Omental fat pad (tissue), 4 donors: ENCODE measurements around the gene COL21A1. TPM values are rescaled to one million over a fixed set of nuclear protein-coding genes. Genes with fewer than 3 reads are reported as not detected.

ENCODE experiments used
- ATAC-seq: fragments of 150-250 bp; one replicate; pipeline ENCODE4 v1.9.1; 2016; ENCODE audit warnings: mild to moderate bottlenecking, moderate library complexity; ENCODE audit not compliant: low FRiP score
- DNase-seq: peaks from one replicate; pipeline ENCODE4 v3.0.0-alpha.2; 2019; ENCODE audit warnings: low spot score
- CTCF ChIP-seq, 3 donors: fragments of 450-650 bp; IDR thresholded peaks; one replicate each; pipeline ENCODE4 v1.5.1; 2016 to 2017; ENCODE audit warnings: antibody characterized with exemption in 3 of 3, mild to moderate bottlenecking in 3 of 3, moderate library complexity in 2 of 3
- total RNA-seq, 4 donors: library from RNA; depleted of rRNA; stranded (reverse); fragments of >200 nt; gene quantifications; one replicate each; pipeline ENCODE4 v1.1.0, GENCODE V29; 2016

COL21A1 gene
- total RNA-seq, 4 donors from 2014 or later: 1.1 to 6.9 (median 1.9) TPM

GRCh38 chr6:56193846-56194245, 53.5 kb downstream of the COL21A1 start:
- TF ChIP-seq CTCF (IDR thresholded peaks at IDR 0.05): no peak
- ATAC-seq (no peak), DNase-seq (no peak)

- no peak for TF ChIP-seq CTCF (IDR thresholded peaks at IDR 0.05)
- DNase-seq (no peak), ATAC-seq (no peak)
These were observed 59.0 kb downstream of the COL21A1 start for GRCh38 chr6:56188429-56188828.

GRCh38 chr6:56187686-56188085, 59.7 kb downstream of the COL21A1 start:
- no peak for TF ChIP-seq CTCF (IDR thresholded peaks at IDR 0.05)
- no peak for DNase-seq
- ATAC-seq: no peak

- ATAC-seq (no peak), DNase-seq (no peak)
- no peak for TF ChIP-seq CTCF (IDR thresholded peaks at IDR 0.05)
These were observed 70.6 kb downstream of the COL21A1 start for GRCh38 chr6:56176741-56177140.

GRCh38 chr6:56173228-56173627, 74.2 kb downstream of the COL21A1 start:
- ATAC-seq (no peak), DNase-seq (no peak)
- no peak for TF ChIP-seq CTCF (IDR thresholded peaks at IDR 0.05)

GRCh38 chr6:56172144-56172543, 75.2 kb downstream of the COL21A1 start:
- DNase-seq (no peak), ATAC-seq (no peak)
- no peak for TF ChIP-seq CTCF (IDR thresholded peaks at IDR 0.05)

GRCh38 chr6:56169366-56169765, 78.0 kb downstream of the COL21A1 start:
- TF ChIP-seq CTCF (IDR thresholded peaks at IDR 0.05): no peak

More at GRCh38 chr6:56169366-56169765, 78.0 kb downstream of the COL21A1 start:
- ATAC-seq (no peak), DNase-seq (no peak)
